ENCODE measurements around the gene RNF138. TPM values are rescaled to one million over a fixed set of nuclear protein-coding genes. Genes with fewer than 3 reads are reported as not detected.
"Not testable (repeated sequence)": the region's sequence is repeated elsewhere in the genome, so short reads cannot be mapped to it uniquely, and the experiment has no call there.

The RNF138 gene
- total and polyA plus RNA-seq, 10 of the 15 experiments (the other 5 are each of a cell fraction or from before 2014, with no cell fraction given): 24.2 to 75.2 (median 40.1) TPM

GRCh38 chr18:32176745-32177144 lies 85.1 kb downstream of the RNF138 start:
- intact Hi-C loops (cut with micrococcal nuclease; ENCODE audit: unreplicated experiment); H3K4me3 ChIP-seq; RAD21 ChIA-PET (ENCODE audit: unreplicated experiment); H2AFZ ChIP-seq (ENCODE audit: control insufficient read depth, low read depth, low read length); H3K27me3 ChIP-seq (replicated peaks in 1 of 2; ENCODE audit: control insufficient read depth in 2 of 2, insufficient read depth in 2 of 2, low read length in 1 of 2); SMC1A ChIA-PET (ENCODE audit: uncharacterized antibody, unreplicated experiment); DNase-seq (ENCODE audit: low read depth, low spot score); FAIRE-seq; ATAC-seq; H3K79me2 ChIP-seq (ENCODE audit: control insufficient read depth, insufficient read depth, low read length); BruUV-seq (replicated peaks); in situ Hi-C loops (cut with MboI); H3K36me3 ChIP-seq (ENCODE audit: control insufficient read depth in 2 of 2, insufficient read depth in 2 of 2, low read length in 1 of 2); H3K9ac ChIP-seq (ENCODE audit: control insufficient read depth, insufficient read depth, low read length); H3K4me1 ChIP-seq (ENCODE audit: control insufficient read depth, insufficient read depth, low read length); H4K20me1 ChIP-seq (ENCODE audit: control insufficient read depth, insufficient read depth); H3K27ac ChIP-seq (ENCODE audit: control insufficient read depth, insufficient read depth); H3K4me2 ChIP-seq (ENCODE audit: control insufficient read depth, insufficient read depth); POLR2A ChIA-PET; H3K9me3 ChIP-seq (replicated peaks; ENCODE audit: control insufficient read depth, insufficient read depth, low read length): not testable (repeated sequence)
- 4% methylated on average over 1 of the region's 1 CpG for WGBS (ENCODE audit: insufficient coverage, insufficient replicate concordance, low lambda C conversion rate, missing lambda C conversion rate)
- CTCF ChIA-PET: interaction anchor here (0.6 kb wide), 1 partner anchor 104 kb away, joined by 3 read pairs; no protein-coding TSS in a partner anchor

- SMC1A ChIA-PET (ENCODE audit: uncharacterized antibody, unreplicated experiment): no interaction called here
- in situ Hi-C loops (cut with MboI): no loop called here
- RAD21 ChIA-PET (ENCODE audit: unreplicated experiment): no interaction called here
- TF ChIP-seq TCF7 (IDR thresholded peaks at IDR 0.05; ENCODE audit: borderline replicate concordance): no peak
- no peak for TF ChIP-seq E2F8 (IDR thresholded peaks at IDR 0.05; ENCODE audit: low read depth, partially characterized antibody)
- TF ChIP-seq USF2 (IDR thresholded peaks at IDR 0.05; ENCODE audit: borderline replicate concordance, low read depth, low read length): no peak
- no peak for TF ChIP-seq POU2F2 (IDR thresholded peaks at IDR 0.05; ENCODE audit: borderline replicate concordance, low read depth, low read length)
- no peak for TF ChIP-seq RELB (IDR thresholded peaks at IDR 0.05; ENCODE audit: low read depth)
- no peak for TF ChIP-seq ZNF274 (IDR thresholded peaks at IDR 0.05; ENCODE audit: insufficient read depth, insufficient read length)
- no peak for TF ChIP-seq IKZF2 (IDR thresholded peaks at IDR 0.05)
- no peak for TF ChIP-seq GABPA (IDR thresholded peaks at IDR 0.05; ENCODE audit: low read depth)
- no peak for TF ChIP-seq POLR2A (IDR thresholded peaks at IDR 0.05; ENCODE audit: low read depth, low read length)
- TF ChIP-seq SPI1 (IDR thresholded peaks at IDR 0.05; ENCODE audit: borderline replicate concordance, insufficient read depth, low read depth, low read length): no peak
- no peak for TF ChIP-seq STAT3 (IDR thresholded peaks at IDR 0.05; ENCODE audit: low read depth, low read length)
- no peak for TF ChIP-seq SREBF2 (IDR thresholded peaks at IDR 0.05; ENCODE audit: low read length)
- TF ChIP-seq ZNF207 (IDR thresholded peaks at IDR 0.05; ENCODE audit: borderline replicate concordance): no peak
- TF ChIP-seq PAX8 (IDR thresholded peaks at IDR 0.05): no peak
- no peak for TF ChIP-seq NRF1 (conservative IDR thresholded peaks at IDR 0.05; ENCODE audit: low read depth, low read length)
These were observed 85.9 kb downstream of the RNF138 start for GRCh38 chr18:32177530-32177929.

More at GRCh38 chr18:32177530-32177929, 85.9 kb downstream of the RNF138 start:
- H3K27me3 ChIP-seq (replicated peaks in 1 of 2; ENCODE audit: control insufficient read depth in 2 of 2, insufficient read depth in 2 of 2, low read length in 1 of 2): no peaks in the 10 kb centered on the region
- FAIRE-seq (no peak), DNase-seq (ENCODE audit: low read depth, low spot score) (no peak), ATAC-seq (no peak)
- no peaks in the 10 kb centered on the region for H3K4me1 ChIP-seq (ENCODE audit: control insufficient read depth, insufficient read depth, low read length)
- H2AFZ ChIP-seq (ENCODE audit: control insufficient read depth, low read depth, low read length): no peak overlapping the region
- no peak overlapping the region for H3K27ac ChIP-seq (ENCODE audit: control insufficient read depth, insufficient read depth)
- ChIA-PET POLR2A (no interaction called here), CTCF (no interaction called here)
- no TSS peak for BruUV-seq (replicated peaks)
- WGBS (ENCODE audit: insufficient coverage, insufficient replicate concordance, low lambda C conversion rate, missing lambda C conversion rate): 0% methylated on average over 3 of the region's 3 CpGs
- no peak overlapping the region for H3K9ac ChIP-seq (ENCODE audit: control insufficient read depth, insufficient read depth, low read length)
- H3K79me2 ChIP-seq (ENCODE audit: control insufficient read depth, insufficient read depth, low read length): no peaks in the 10 kb centered on the region
- no peaks in the 10 kb centered on the region for H3K9me3 ChIP-seq (replicated peaks; ENCODE audit: control insufficient read depth, insufficient read depth, low read length)
- H4K20me1 ChIP-seq (ENCODE audit: control insufficient read depth, insufficient read depth): no peaks in the 10 kb centered on the region
- H3K36me3 ChIP-seq (ENCODE audit: control insufficient read depth in 2 of 2, insufficient read depth in 2 of 2, low read length in 1 of 2): no peaks in the 10 kb centered on the region
- intact Hi-C loops (cut with micrococcal nuclease; ENCODE audit: unreplicated experiment): no loop called here
- no peak overlapping the region for H3K4me3 ChIP-seq
- H3K4me2 ChIP-seq (ENCODE audit: control insufficient read depth, insufficient read depth): no peak overlapping the region
